GF-D8 (cell line): ENCODE data around the gene CTNNA1.

ENCODE experiments used
- DNase-seq: peaks from one replicate; lab custom pipeline; 2025; lab: John Stamatoyannopoulos, UW

The CTNNA1 gene

GRCh38 chr5:138949223-138949574 is 196.0 kb downstream of the CTNNA1 start:
- no peak for DNase-seq

DNA sequence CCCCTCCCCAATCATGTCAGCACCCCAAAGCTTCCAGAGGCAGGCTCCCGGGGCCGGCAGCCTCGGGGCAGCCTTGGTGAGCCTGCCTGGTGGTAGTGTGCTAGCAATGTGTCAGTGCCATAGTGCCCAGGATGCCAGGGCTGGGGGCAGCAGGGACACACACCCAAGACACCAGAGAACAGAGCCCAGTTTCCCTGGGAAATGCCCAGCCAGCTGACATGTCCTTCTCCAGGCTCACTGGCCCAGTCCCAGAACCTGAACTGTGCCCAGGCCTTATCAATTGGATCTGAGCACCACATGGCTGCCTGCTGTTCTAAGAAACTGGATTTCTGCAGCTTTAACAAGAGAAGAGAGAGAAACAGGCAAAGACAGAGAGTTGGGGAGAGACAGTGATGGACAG is 196.8 kb downstream of the CTNNA1 start:
- DNase-seq, result no peak

DNA sequence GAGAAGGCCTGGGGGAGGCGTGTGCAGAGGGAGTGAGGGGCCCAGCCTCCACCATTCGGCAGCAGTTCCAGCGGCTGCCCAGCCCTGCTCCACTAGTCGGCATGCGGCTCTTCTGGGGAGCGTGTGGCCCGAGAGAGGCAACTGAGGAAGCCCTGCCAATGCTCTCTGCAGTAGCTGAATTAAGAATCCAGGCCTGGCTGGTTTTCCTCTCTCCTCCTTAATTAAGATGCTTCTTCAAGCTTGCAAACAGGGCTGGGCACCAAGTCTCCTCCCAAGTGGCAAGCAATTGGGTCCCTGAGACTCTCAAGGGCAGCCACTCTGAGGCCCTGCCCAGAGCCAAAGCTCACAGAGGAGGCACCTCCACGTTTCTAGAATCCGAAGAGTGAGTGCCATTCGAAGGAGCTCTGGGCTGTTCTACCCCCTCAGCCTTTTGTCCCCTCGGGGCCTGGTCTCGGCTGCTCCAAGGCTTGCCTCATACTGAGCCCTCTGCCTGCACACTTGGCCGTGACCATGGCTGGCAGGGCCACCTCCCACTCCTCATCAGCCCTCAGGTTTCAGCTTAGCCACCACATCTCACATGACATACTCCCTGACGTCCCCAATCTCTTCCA is 197.3 kb downstream of the CTNNA1 start:
- DNase-seq, result no peak

DNA sequence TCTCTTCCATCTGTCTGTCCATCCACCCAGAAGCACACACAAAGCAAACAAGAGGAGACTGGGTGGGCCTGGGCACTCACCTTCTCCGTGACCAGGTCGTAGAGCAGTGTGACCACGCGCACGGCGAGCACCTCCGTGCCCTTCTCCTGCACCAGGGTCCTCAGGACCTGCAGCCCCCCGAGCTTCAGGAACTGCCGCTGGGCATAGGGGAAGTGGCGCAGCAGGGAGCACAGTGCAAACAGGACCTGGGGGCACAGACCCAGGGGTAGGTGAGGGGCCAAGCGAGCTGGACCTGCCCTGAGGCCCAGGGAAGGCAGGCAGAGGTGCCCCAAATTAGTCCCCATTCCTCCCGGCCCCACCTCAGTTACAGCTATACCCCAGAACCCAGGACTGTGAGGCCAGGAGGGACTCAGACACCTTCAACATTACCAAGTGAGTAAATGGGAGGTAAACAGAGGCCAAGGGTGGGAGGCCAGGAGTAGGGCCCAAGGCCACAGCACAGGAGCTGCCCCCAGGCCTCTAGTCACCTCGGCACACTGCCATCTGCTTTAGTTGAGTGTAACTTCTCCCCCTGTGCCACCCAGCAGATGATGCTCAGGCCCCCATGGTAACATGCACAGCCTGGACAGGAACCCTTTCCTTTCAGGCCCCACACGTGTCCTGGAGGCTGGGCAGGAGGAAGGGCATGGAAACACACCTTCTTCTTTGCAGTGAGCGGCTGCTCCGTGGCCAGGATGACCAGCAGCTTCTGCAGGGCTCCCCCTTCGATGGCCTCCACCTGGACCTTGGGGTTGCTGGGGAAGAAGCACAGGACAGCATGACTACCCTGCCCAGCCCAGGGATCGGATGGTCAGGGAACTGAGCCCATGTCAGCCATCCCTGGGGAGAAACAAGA is 198.1 kb downstream of the CTNNA1 start:
- DNase-seq, result no peak

GRCh38 chr5:138951986-138952735 is 198.9 kb downstream of the CTNNA1 start:
- no peak for DNase-seq

DNA sequence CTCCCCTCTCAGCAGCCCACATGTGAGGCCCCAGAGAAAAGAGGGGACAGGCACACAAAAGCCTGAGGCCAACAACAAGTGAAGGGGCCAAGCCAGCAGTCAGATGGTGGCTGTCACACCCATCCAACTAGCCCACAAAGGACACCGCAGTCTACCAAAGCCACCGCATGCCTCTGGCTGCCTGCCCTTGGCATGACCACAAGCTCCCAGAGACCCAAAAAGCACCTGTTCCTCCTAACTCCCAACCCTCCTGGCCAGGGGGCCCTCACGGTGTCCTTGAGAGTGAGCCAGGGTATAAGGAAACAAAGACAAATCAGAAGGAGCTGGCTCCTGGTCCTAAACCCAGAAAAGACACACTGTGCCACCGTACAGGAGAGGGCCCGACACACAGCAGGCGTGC is 199.7 kb downstream of the CTNNA1 start:
- DNase-seq, result no peak

GRCh38 chr5:138953387-138954256 is 200.4 kb downstream of the CTNNA1 start:
- DNase-seq, result peak; percentile 4

GRCh38 chr5:138954257-138955012 is 201.2 kb downstream of the CTNNA1 start:
- DNase-seq, result no peak

DNA sequence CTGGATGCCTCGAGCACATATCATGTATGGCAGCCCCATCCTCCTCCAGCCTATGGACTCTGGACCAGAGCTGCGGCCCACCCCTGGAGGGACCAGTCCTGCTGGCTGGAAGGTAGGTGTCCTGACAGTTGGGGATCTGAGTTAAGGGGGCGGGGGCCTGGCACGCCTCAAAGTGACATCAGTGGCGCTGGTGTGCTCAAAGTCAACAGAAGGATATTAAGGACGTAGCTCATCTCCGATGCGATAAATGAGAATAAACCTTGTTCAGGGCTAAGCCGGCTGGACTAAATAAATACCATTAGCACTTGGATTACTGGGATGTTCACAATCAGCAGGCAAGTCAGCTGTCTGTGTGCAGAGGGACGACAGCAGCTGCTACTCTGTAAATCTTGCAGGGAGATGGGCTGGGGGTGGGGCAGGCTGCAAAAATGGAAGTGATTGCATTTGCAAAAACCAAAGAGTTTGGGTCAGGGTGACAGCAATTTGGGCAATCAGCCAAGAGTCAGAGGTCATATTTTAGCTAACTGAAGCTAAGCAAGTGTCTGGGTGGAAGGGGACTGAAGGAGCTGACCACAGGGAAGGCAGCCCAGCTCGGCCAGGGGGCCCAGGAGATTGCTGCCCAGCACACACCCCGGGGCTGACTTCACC is 201.9 kb downstream of the CTNNA1 start:
- DNase-seq, result no peak

DNA sequence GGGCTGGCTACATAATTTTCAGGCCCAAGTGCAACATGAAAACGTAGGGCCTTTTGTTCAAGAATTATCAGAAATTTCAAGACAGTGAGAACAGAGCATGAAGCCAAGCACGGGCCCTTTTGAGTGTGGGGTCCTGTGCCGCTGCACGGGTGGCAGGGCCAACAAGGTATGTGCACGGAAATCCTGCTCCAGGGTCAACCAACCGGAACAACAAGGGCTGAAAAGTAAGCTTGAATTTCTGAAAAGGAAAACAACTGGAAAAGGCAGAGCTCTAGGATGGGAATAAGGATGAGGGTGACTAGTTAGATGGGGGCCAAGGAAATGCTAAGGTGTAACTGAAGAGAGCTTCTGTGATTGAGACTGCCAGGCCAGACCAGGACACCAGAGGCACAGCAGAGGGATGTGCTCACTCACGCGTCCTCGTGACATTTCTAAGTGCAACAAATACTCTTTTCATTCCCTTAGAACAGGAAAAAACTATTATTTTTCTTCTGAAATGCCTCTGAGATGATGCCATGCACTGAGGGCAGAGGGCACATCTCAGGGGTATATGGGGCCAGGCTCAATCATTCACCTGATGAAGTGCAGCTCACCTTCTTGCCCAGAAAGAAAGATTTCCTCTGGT is 202.6 kb downstream of the CTNNA1 start:
- DNase-seq, result no peak

DNA sequence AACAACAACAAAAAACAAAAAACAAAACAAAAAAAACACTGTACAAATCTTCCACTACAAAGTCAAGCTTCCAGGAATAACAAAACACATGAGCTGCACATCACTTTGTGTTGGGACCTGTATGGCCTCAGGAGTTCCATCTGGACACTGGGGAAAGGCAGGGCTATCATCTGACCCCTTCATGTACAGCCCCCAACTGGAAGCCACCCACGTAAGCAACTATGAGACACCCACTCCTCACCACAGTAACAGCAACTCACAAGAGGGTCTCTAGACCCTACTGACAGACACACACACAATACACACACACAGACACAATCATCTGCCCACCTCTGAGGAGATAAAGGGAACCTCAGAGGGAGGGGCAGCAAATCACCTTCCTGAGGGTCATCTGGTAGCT is 203.6 kb downstream of the CTNNA1 start:
- DNase-seq, result no peak

GRCh38 chr5:138960145-138960692 is 207.0 kb downstream of the CTNNA1 start:
- DNase-seq, result no peak

GRCh38 chr5:138961221-138961620 is 208.0 kb downstream of the CTNNA1 start:
- DNase-seq, result no peak

- DNase-seq, result no peak
These were observed 208.5 kb downstream of the CTNNA1 start for GRCh38 chr5:138961729-138962128.

GRCh38 chr5:138962614-138963370 is 209.6 kb downstream of the CTNNA1 start:
- DNase-seq, result no peak

DNA sequence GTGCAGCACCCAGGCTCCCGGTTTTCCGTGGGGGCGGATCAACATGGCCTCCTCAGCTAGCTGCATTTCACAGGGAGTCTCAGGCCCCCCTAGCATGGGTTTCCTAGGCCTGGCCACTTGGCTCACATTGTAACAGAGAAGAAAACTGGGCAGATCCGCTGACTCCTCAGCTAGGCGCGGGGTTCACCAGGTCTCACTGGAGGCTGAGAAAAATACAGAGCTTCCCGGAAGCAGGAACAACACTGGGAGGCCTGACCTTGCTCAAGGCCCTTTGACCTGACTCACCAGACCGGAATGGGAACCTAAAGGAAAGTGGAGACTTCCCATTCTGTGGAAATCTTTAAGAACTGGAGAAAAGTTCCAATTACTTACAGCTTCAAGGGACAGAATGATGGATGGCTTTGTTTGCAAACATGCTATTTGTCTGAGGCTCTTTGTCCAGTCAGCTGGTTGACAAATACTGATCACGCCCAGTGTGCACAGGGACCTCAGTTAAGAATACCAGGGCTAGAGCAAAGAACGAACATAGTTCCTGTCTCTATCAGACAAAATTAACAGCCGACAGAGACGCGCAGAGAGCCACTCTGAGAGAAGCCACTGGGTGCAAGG is 210.6 kb downstream of the CTNNA1 start:
- DNase-seq, result no peak

GRCh38 chr5:138964647-138965201 is 211.5 kb downstream of the CTNNA1 start:
- DNase-seq, result no peak

GRCh38 chr5:138965626-138966025 is 212.4 kb downstream of the CTNNA1 start:
- no peak for DNase-seq
